SU-DHL-6 (cell line): Measurements from ENCODE around the gene KIF18A.

Experiments
- EZH2phosphoT487 ChIP-seq: fragments of 200-600 bp; sonication (generic), shearing (Covaris generic); conservative IDR thresholded peaks from 2 replicates; pipeline ENCODE4 v1.6.1; 2018; ENCODE audit warnings: mild to moderate bottlenecking, antibody characterized with exemption, low read length, moderate library complexity, mixed read lengths
- TF ChIP-seq, protein P1 (sequence below): fragments of 200-600 bp; sonication (generic); IDR thresholded peaks from one replicate; pipeline ENCODE4 v1.5.1; 2017; ENCODE audit warnings: antibody characterized with exemption, mild to moderate bottlenecking, low read length, moderate library complexity; ENCODE audit not compliant: insufficient read depth, poor library complexity, severe bottlenecking

GRCh38 chr11:28043930-28044709 lies 63.8 kb downstream of the KIF18A start:
- TF ChIP-seq, protein P1, sequence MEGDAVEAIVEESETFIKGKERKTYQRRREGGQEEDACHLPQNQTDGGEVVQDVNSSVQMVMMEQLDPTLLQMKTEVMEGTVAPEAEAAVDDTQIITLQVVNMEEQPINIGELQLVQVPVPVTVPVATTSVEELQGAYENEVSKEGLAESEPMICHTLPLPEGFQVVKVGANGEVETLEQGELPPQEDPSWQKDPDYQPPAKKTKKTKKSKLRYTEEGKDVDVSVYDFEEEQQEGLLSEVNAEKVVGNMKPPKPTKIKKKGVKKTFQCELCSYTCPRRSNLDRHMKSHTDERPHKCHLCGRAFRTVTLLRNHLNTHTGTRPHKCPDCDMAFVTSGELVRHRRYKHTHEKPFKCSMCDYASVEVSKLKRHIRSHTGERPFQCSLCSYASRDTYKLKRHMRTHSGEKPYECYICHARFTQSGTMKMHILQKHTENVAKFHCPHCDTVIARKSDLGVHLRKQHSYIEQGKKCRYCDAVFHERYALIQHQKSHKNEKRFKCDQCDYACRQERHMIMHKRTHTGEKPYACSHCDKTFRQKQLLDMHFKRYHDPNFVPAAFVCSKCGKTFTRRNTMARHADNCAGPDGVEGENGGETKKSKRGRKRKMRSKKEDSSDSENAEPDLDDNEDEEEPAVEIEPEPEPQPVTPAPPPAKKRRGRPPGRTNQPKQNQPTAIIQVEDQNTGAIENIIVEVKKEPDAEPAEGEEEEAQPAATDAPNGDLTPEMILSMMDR, result no peak
- no peak for TF ChIP-seq EZH2phosphoT487
